ENCODE results near the gene ESYT2. TPM values are rescaled to one million over a fixed set of nuclear protein-coding genes. Genes with fewer than 3 reads are reported as not detected.
A peak's percentile ranks its signal among the peaks of the same experiment; 100 is the strongest.

Gene ESYT2
- polyA plus RNA-seq, 3 donors, result 14.0 to 24.1 (median 22.0) TPM

DNA sequence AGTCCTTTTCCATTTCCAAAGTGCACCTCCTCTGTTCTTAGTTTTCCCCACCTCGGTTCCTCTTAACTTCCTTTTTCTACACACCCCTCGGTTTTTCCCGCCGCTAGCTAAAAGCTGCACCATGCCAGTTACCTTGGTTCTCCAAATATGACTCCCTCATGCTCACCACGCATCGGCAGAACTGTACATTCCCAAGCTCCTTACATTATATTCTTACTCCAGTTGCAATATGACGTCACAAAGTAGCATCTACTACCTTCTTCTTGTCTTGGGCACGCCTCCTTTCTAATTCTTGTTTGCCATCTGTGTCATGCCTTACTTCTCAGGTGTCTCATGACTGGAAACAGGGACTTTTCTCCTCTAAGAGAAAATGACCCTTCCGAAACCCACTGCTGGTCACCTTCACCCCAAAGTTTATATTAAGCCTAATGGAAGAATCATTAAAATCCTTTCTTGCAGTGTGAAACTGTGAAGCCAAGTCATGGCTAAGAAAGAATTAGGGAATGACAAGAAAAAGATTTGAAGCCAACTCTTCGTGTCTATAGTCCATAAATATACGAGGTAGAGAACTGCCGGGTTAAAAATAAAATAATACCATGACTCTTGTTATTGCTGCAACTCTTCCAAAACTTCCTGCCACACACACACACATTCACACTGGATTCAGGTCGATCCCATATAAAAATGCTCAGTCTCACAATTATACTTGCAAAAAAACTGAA lies 1.7 kb downstream of the ESYT2 start:
- 0% methylated on average over 9 of the region's 13 CpGs for WGBS (ENCODE audit: insufficient coverage)

GRCh38 chr7:158825628-158826289 lies 3.5 kb downstream of the ESYT2 start:
- Histone ChIP-seq H3K4me2 (replicated peaks; ENCODE audit: extremely low read depth, low read length, poor library complexity, severe bottlenecking) (no peak overlapping the region), H3K27ac (ENCODE audit: low read depth in 1 of 2, low read length in 2 of 2) (no peak overlapping the region), H3K27me3 (ENCODE audit: control insufficient read depth in 2 of 2, insufficient read depth in 2 of 2, low read length in 2 of 2) (no peaks in the 10 kb centered on the region), H3K36me3 (replicated peaks in 1 of 2; ENCODE audit: control insufficient read depth in 1 of 2, insufficient read depth in 2 of 2, low read length in 2 of 2) (no peaks in the 10 kb centered on the region), H3K4me1 (ENCODE audit: control insufficient read depth in 1 of 2, insufficient read depth in 2 of 2, low read length in 2 of 2) (peaks cover 44 to 50% of the 10 kb centered on the region in 2 donors), H2AFZ (ENCODE audit: insufficient read depth, low read depth, low read length, poor library complexity, severe bottlenecking) (no peak overlapping the region), H4K20me1 (ENCODE audit: insufficient read depth, low read length) (peaks cover 52% of the 10 kb centered on the region), H3K79me2 (ENCODE audit: insufficient read depth, low read length) (peaks cover 89% of the 10 kb centered on the region), H3K9me3 (replicated peaks in 1 of 2; ENCODE audit: control insufficient read depth in 1 of 2, insufficient read depth in 1 of 2, low read length in 2 of 2) (no peaks in the 10 kb centered on the region), H3K9ac (ENCODE audit: insufficient read depth, low read length, poor library complexity, severe bottlenecking) (no peak overlapping the region), H3K4me3 (replicated peaks in 1 of 3; ENCODE audit: low read depth in 2 of 3, low read length in 3 of 3) (no peak overlapping the region)
- intact Hi-C loops (cut with micrococcal nuclease), result loop anchor here (5.0 to 10.0 kb wide), 2 partner anchors 121 to 128 kb away; partner anchors contain the start of gene NCAPG2 (in 1 of the 2)
- no peaks in the 10 kb centered on the region for H3K27me3 Mint-ChIP-seq (ENCODE audit: low read depth in 3 of 3)
- peak overlapping the region in 3 of 7 donors; percentile 4 to 80 (median 43) for H3K27ac Mint-ChIP-seq
- TF ChIP-seq, protein P1, sequence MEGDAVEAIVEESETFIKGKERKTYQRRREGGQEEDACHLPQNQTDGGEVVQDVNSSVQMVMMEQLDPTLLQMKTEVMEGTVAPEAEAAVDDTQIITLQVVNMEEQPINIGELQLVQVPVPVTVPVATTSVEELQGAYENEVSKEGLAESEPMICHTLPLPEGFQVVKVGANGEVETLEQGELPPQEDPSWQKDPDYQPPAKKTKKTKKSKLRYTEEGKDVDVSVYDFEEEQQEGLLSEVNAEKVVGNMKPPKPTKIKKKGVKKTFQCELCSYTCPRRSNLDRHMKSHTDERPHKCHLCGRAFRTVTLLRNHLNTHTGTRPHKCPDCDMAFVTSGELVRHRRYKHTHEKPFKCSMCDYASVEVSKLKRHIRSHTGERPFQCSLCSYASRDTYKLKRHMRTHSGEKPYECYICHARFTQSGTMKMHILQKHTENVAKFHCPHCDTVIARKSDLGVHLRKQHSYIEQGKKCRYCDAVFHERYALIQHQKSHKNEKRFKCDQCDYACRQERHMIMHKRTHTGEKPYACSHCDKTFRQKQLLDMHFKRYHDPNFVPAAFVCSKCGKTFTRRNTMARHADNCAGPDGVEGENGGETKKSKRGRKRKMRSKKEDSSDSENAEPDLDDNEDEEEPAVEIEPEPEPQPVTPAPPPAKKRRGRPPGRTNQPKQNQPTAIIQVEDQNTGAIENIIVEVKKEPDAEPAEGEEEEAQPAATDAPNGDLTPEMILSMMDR (IDR thresholded peaks at IDR 0.05), result no peak
- no CpG with 5 or more reads among the region's 8 CpGs for WGBS (ENCODE audit: insufficient coverage)
- DNase-seq, result no peak
- H3K36me3 Mint-ChIP-seq, result peaks cover 3 to 6% of the 10 kb centered on the region in 2 donors
- H3K9me3 Mint-ChIP-seq, result peaks cover 0 to 3% (median 0%) of the 10 kb centered on the region in 7 donors
- peaks cover 43% of the 10 kb centered on the region for H3K4me1 Mint-ChIP-seq
- H3K4me3 Mint-ChIP-seq, result no peak overlapping the region

More for the DNA sequence above, 1.7 kb downstream of the ESYT2 start:
- Histone ChIP-seq H3K4me1 (ENCODE audit: control insufficient read depth in 1 of 2, insufficient read depth in 2 of 2, low read length in 2 of 2) (peaks cover 33 to 36% of the 10 kb centered on the region in 2 donors), H3K4me2 (replicated peaks; ENCODE audit: extremely low read depth, low read length, poor library complexity, severe bottlenecking) (peak overlapping the region; percentile 82), H3K27me3 (ENCODE audit: control insufficient read depth in 2 of 2, insufficient read depth in 2 of 2, low read length in 2 of 2) (no peaks in the 10 kb centered on the region), H4K20me1 (ENCODE audit: insufficient read depth, low read length) (peaks cover 39% of the 10 kb centered on the region), H3K79me2 (ENCODE audit: insufficient read depth, low read length) (peaks cover 71% of the 10 kb centered on the region), H2AFZ (ENCODE audit: insufficient read depth, low read depth, low read length, poor library complexity, severe bottlenecking) (no peak overlapping the region), H3K9ac (ENCODE audit: insufficient read depth, low read length, poor library complexity, severe bottlenecking) (peak overlapping the region; percentile 97), H3K4me3 (replicated peaks in 1 of 3; ENCODE audit: low read depth in 2 of 3, low read length in 3 of 3) (peak overlapping the region; percentile 59 to 97 (median 97)), H3K9me3 (replicated peaks in 1 of 2; ENCODE audit: control insufficient read depth in 1 of 2, insufficient read depth in 1 of 2, low read length in 2 of 2) (no peaks in the 10 kb centered on the region), H3K36me3 (replicated peaks in 1 of 2; ENCODE audit: control insufficient read depth in 1 of 2, insufficient read depth in 2 of 2, low read length in 2 of 2) (no peaks in the 10 kb centered on the region), H3K27ac (ENCODE audit: low read depth in 1 of 2, low read length in 2 of 2) (peak overlapping the region; percentile 72 to 95)
- intact Hi-C loops (cut with micrococcal nuclease), result loop anchor here (5.0 to 10.0 kb wide), 2 partner anchors 123 to 130 kb away; partner anchors contain the start of gene NCAPG2 (in 1 of the 2)
- Mint-ChIP-seq H3K27me3 (ENCODE audit: low read depth in 3 of 3) (no peaks in the 10 kb centered on the region), H3K9me3 (peaks cover 0 to 1% (median 0%) of the 10 kb centered on the region in 7 donors), H3K36me3 (peaks cover 0 to 6% of the 10 kb centered on the region in 2 donors), H3K4me1 (peaks cover 36% of the 10 kb centered on the region), H3K27ac (peak overlapping the region; percentile 80 to 97 (median 91)), H3K4me3 (peak overlapping the region; percentile 90 to 98)
- TF ChIP-seq, protein P1 (IDR thresholded peaks at IDR 0.05), result no peak
- DNase-seq, result peak; percentile 43 to 93 (median 58)

Measured in CD14-positive monocyte (primary cell).